OCI-LY7 (cell line): ENCODE measurements around the gene MESP1. TPM values are rescaled to one million over a fixed set of nuclear protein-coding genes. Genes with fewer than 3 reads are reported as not detected.

Experiments
- Bru-seq: library from RNA; stranded (reverse); fragments of 400-500 nt; gene quantifications from one replicate; lab custom pipeline; 2021; lab: Mats Ljungman, UMichigan
- BruChase-seq, 2 experiments: library from RNA; stranded (reverse); fragments of 400-500 nt; gene quantifications; one replicate each; lab custom pipeline; 2021; lab: Mats Ljungman, UMichigan
- BruUV-seq: library from RNA; stranded (reverse); fragments of 400-500 nt; replicated peaks from 2 replicates; lab custom pipeline; 2021; lab: Mats Ljungman, UMichigan
- CTCF ChIA-PET: fragments of 300-600 bp; sonication (Branson Sonifier 250); formaldehyde crosslinking; loops from one replicate; lab custom pipeline; 2022; ENCODE audit warnings: antibody characterized with exemption; ENCODE audit not compliant: unreplicated experiment; lab: Charles Lee
- POLR2A ChIA-PET: fragments of 300-600 bp; sonication (Branson Sonifier 250); formaldehyde crosslinking; loops from one replicate; lab custom pipeline; 2022; ENCODE audit warnings: antibody characterized with exemption; lab: Charles Lee
- DNase-seq: peaks from one replicate; pipeline ENCODE4 v3.0.0-alpha.2; 2015; ENCODE audit warnings: low spot score
- H2AFZ ChIP-seq: fragments of 200-600 bp; sonication (generic), shearing (Covaris generic); 2 replicates; pipeline ENCODE4 v1.6.1; 2014; ENCODE audit warnings: mild to moderate bottlenecking, antibody characterized with exemption, low read length, moderate library complexity
- H3K27ac ChIP-seq: fragments of 200-600 bp; sonication (generic); 2 replicates; pipeline ENCODE4 v1.5.1; 2014; ENCODE audit warnings: mixed run types, low read depth, mild to moderate bottlenecking, moderate library complexity, low read length, inconsistent platforms; ENCODE audit not compliant: poor library complexity, severe bottlenecking
- H3K36me3 ChIP-seq: fragments of 200-600 bp; sonication (generic); 2 replicates; pipeline ENCODE4 v1.6.1; 2014; ENCODE audit warnings: mild to moderate bottlenecking, antibody characterized with exemption, low read length, moderate library complexity, mixed read lengths; ENCODE audit not compliant: insufficient read depth
- H3K4me1 ChIP-seq: fragments of 200-600 bp; sonication (generic); 2 replicates; pipeline ENCODE4 v1.5.1; 2014; ENCODE audit warnings: mild to moderate bottlenecking, low read length; ENCODE audit not compliant: insufficient read depth, poor library complexity, severe bottlenecking
- H3K4me2 ChIP-seq: fragments of 200-600 bp; sonication (generic); 2 replicates; pipeline ENCODE4 v1.6.1; 2014; ENCODE audit warnings: mild to moderate bottlenecking, low read length
- H3K4me3 ChIP-seq: fragments of 200-600 bp; sonication (generic); 2 replicates; pipeline ENCODE4 v1.5.1; 2014; ENCODE audit warnings: mild to moderate bottlenecking, low read depth, low read length; ENCODE audit not compliant: poor library complexity, severe bottlenecking
- H3K79me2 ChIP-seq: fragments of 200-600 bp; sonication (generic); 2 replicates; pipeline ENCODE4 v1.6.1; 2016; ENCODE audit warnings: low read depth, mild to moderate bottlenecking, low read length, moderate library complexity, mixed read lengths; ENCODE audit not compliant: insufficient read depth
- H3K9me2 ChIP-seq: fragments of 200-600 bp; sonication (generic); 2 replicates; pipeline ENCODE4 v1.6.1; 2016; ENCODE audit warnings: mild to moderate bottlenecking, low read length, mixed read lengths; ENCODE audit not compliant: insufficient read depth
- H3K9me3 ChIP-seq: fragments of 200-600 bp; sonication (generic); 2 replicates; pipeline ENCODE4 v1.6.1; 2014; ENCODE audit warnings: mild to moderate bottlenecking, mixed run types, low read length, mixed read lengths
- H4K20me1 ChIP-seq: fragments of 200-600 bp; sonication (generic); 2 replicates; pipeline ENCODE4 v1.6.1; 2014; ENCODE audit warnings: mild to moderate bottlenecking, antibody characterized with exemption, low read length, moderate library complexity, mixed read lengths; ENCODE audit not compliant: insufficient read depth
- EZH2phosphoT487 ChIP-seq: fragments of 200-600 bp; sonication (generic); IDR thresholded peaks from 2 replicates; pipeline ENCODE4 v1.6.1; 2018; ENCODE audit warnings: low read depth, borderline replicate concordance, mild to moderate bottlenecking, mixed run types, antibody characterized with exemption, low read length, moderate library complexity, mixed read lengths
- intact Hi-C: fragments of 100-400 bp; cut with micrococcal nuclease; formaldehyde crosslinking; loops from one replicate; pipeline ENCODE4 v1.10.0; 2022; ENCODE audit not compliant: unreplicated experiment
- long read RNA-seq: library from polyadenylated mRNA; stranded (forward); transcript quantifications from one replicate; pipeline ENCODE4 v2.0.0, GENCODE V29; 2022
- total RNA-seq, 2 experiments: library from RNA; depleted of rRNA in 1 of 2; stranded (reverse); fragments of >200 nt in 1 of 2; shearing (Covaris generic) in 1 of 2; gene quantifications; 2 replicates each; pipeline ENCODE4 v1.2.3, GENCODE V29; 2014 to 2022
- TF ChIP-seq, protein P1 (sequence below): fragments of 200-600 bp; sonication (generic); conservative IDR thresholded peaks from 2 replicates; pipeline ENCODE4 v1.5.1; 2014; ENCODE audit warnings: mild to moderate bottlenecking, antibody characterized with exemption, low read length, moderate library complexity, mixed read lengths

MESP1 gene, protein sequence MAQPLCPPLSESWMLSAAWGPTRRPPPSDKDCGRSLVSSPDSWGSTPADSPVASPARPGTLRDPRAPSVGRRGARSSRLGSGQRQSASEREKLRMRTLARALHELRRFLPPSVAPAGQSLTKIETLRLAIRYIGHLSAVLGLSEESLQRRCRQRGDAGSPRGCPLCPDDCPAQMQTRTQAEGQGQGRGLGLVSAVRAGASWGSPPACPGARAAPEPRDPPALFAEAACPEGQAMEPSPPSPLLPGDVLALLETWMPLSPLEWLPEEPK
- total RNA-seq (2014; rRNA removed; shearing (Covaris generic)) (0.05 and 3.5 TPM in 2 replicates), total RNA-seq (2022) (not detected in 2 replicates), Bru-seq, nascent RNA (not detected), BruChase-seq, experiment 1, labeled RNA remaining after a 6-hour chase (not detected), BruChase-seq, experiment 2, labeled RNA remaining after a 2-hour chase (not detected)
- long read RNA-seq: 0 reads

GRCh38 chr15:89750560-89751542 is at the start of gene MESP1:
MESP1 (minus strand) TSS chr15:89751249; CDS start chr15:89751231, 18 bp downstream.
- no peak for TF ChIP-seq EZH2phosphoT487
- TF ChIP-seq, protein P1, sequence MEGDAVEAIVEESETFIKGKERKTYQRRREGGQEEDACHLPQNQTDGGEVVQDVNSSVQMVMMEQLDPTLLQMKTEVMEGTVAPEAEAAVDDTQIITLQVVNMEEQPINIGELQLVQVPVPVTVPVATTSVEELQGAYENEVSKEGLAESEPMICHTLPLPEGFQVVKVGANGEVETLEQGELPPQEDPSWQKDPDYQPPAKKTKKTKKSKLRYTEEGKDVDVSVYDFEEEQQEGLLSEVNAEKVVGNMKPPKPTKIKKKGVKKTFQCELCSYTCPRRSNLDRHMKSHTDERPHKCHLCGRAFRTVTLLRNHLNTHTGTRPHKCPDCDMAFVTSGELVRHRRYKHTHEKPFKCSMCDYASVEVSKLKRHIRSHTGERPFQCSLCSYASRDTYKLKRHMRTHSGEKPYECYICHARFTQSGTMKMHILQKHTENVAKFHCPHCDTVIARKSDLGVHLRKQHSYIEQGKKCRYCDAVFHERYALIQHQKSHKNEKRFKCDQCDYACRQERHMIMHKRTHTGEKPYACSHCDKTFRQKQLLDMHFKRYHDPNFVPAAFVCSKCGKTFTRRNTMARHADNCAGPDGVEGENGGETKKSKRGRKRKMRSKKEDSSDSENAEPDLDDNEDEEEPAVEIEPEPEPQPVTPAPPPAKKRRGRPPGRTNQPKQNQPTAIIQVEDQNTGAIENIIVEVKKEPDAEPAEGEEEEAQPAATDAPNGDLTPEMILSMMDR: peak; percentile 68
- no peaks in the 10 kb centered on the region for H3K36me3 ChIP-seq
- intact Hi-C loops: no loop called here
- BruUV-seq: no TSS peak
- H2AFZ ChIP-seq: peak within 1 kb of the TSS; percentile 85
- H3K79me2 ChIP-seq: no peaks in the 10 kb centered on the region
- H3K4me2 ChIP-seq: peak within 1 kb of the TSS; percentile 85
- no peaks in the 10 kb centered on the region for H3K9me3 ChIP-seq
- no peak within 1 kb of the TSS for H3K27ac ChIP-seq
- peak; percentile 92 for DNase-seq
- peaks cover 7% of the 10 kb centered on the region for H3K4me1 ChIP-seq
- CTCF ChIA-PET: no interaction called here
- no peaks in the 10 kb centered on the region for H3K9me2 ChIP-seq
- no peaks in the 10 kb centered on the region for H4K20me1 ChIP-seq
- POLR2A ChIA-PET: interaction anchor here (0.6 to 0.8 kb wide), 2 partner anchors 11 to 12 kb away, joined by 3 read pairs; no protein-coding TSS in a partner anchor
- peak within 1 kb of the TSS; percentile 70 for H3K4me3 ChIP-seq

DNA sequence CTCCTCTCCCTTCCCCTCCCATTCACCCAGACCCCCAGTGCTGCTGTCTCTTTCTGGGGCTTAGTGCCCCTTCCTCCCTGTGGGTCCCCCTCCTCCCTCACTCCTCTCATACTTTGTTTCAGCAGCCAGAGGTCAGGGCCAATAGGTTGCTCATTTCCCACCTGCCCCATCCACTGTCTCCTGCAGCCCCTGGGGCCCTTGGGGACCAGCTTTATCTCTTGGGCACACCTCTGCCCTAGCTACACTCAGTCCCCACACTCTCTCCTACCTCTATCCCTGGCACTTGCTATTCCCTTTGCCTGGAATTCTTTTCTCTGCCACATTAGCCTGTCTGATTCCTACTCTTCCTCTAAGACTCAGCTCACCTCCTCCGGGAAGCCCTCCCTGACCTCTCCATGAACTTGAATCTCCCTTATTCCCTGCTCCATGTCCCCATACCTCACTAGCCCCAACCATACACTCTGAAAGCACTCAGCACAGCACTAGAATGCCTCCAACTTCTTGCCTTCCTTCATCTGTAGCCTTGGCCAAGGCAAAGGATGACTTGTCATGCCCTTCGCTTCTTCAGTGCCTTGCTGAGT is 49.0 kb upstream of the MESP1 start:
- Histone ChIP-seq H3K27ac (no peak overlapping the region), H2AFZ (no peak overlapping the region), H3K9me2 (no peaks in the 10 kb centered on the region), H3K4me3 (no peak overlapping the region), H3K9me3 (no peaks in the 10 kb centered on the region), H3K36me3 (no peaks in the 10 kb centered on the region), H3K79me2 (no peaks in the 10 kb centered on the region), H3K4me1 (no peaks in the 10 kb centered on the region), H3K4me2 (no peak overlapping the region), H4K20me1 (no peaks in the 10 kb centered on the region)
- DNase-seq: no peak
- ChIA-PET POLR2A (no interaction called here), CTCF (no interaction called here)
- BruUV-seq: no TSS peak
- intact Hi-C loops: no loop called here
- no peak for TF ChIP-seq EZH2phosphoT487
- TF ChIP-seq, protein P1: no peak
